Panc1 (cell line): ENCODE measurements around the gene RRAGC. TPM values are rescaled to one million over a fixed set of nuclear protein-coding genes. Genes with fewer than 3 reads are reported as not detected.

ENCODE experiments used
- ATAC-seq: fragments of 200-7000 bp; cut with Tn5 transposase; 2 replicates; pipeline ENCODE4 v1.9.1; 2020; ENCODE audit warnings: mild to moderate bottlenecking, moderate library complexity
- Bru-seq: library from RNA; stranded (reverse); fragments of 400-500 nt; gene quantifications from one replicate; lab custom pipeline; 2021; lab: Mats Ljungman, UMichigan
- BruChase-seq, 2 experiments: library from RNA; stranded (reverse); fragments of 400-500 nt; gene quantifications; one replicate each; lab custom pipeline; 2021; lab: Mats Ljungman, UMichigan
- BruUV-seq: library from RNA; stranded (reverse); fragments of 400-500 nt; replicated peaks from 2 replicates; lab custom pipeline; 2021; lab: Mats Ljungman, UMichigan
- CTCF ChIA-PET: fragments of 300-600 bp; sonication (Branson Sonifier 250); formaldehyde crosslinking; loops from one replicate; lab custom pipeline; 2022; ENCODE audit warnings: antibody characterized with exemption; lab: Charles Lee
- POLR2A ChIA-PET: fragments of 300-600 bp; sonication (Branson Sonifier 250); formaldehyde crosslinking; loops from one replicate; lab custom pipeline; 2022; ENCODE audit warnings: antibody characterized with exemption; lab: Charles Lee
- DNase-seq: peaks from one replicate; pipeline ENCODE4 v3.0.0-alpha.2; 2010; ENCODE audit warnings: low read depth, low spot score
- H3K27ac ChIP-seq: 2 replicates; pipeline ENCODE4 v1.5.1; 2011; ENCODE audit warnings: mild to moderate bottlenecking, low read length, inconsistent platforms
- H3K27me3 ChIP-seq: fragments of 200-500 bp; sonication (Bioruptor generic); 2 replicates; pipeline ENCODE4 v1.6.0; 2014; ENCODE audit warnings: low read length, inconsistent platforms; ENCODE audit not compliant: control insufficient read depth, insufficient read depth
- H3K36me3 ChIP-seq: fragments of 200-500 bp; sonication (Bioruptor generic); 2 replicates; pipeline ENCODE4 v1.5.1; 2014; ENCODE audit warnings: inconsistent platforms, mild to moderate bottlenecking, low read length, moderate library complexity; ENCODE audit not compliant: control insufficient read depth, insufficient read depth
- H3K4me1 ChIP-seq: 2 replicates; pipeline ENCODE4 v1.5.1; 2011; ENCODE audit warnings: inconsistent platforms, mild to moderate bottlenecking, low read length, moderate library complexity; ENCODE audit not compliant: control insufficient read depth, insufficient read depth
- H3K4me3 ChIP-seq, 2 experiments: 2 replicates each; pipeline ENCODE4 v1.5.1; 2011 to 2012; ENCODE audit warnings: low read depth in 2 of 2, low read length in 2 of 2, mild to moderate bottlenecking in 2 of 2, inconsistent platforms in 1 of 2, moderate library complexity in 1 of 2
- H3K9me3 ChIP-seq: fragments of 200-500 bp; sonication (Bioruptor generic); 2 replicates; pipeline ENCODE4 v1.5.1; 2014; ENCODE audit warnings: low read depth, mild to moderate bottlenecking, inconsistent platforms, low read length, moderate library complexity; ENCODE audit not compliant: control insufficient read depth, insufficient read depth
- POLR2AphosphoS5 ChIP-seq: IDR thresholded peaks from 2 replicates; pipeline ENCODE4 v1.6.1; 2012; ENCODE audit warnings: mild to moderate bottlenecking, low read depth, low read length, moderate library complexity
- SIN3A ChIP-seq: IDR thresholded peaks from 2 replicates; pipeline ENCODE4 v1.6.1; 2012; ENCODE audit warnings: low read depth, mild to moderate bottlenecking, low read length, moderate library complexity, borderline replicate concordance; ENCODE audit not compliant: insufficient read depth
- TCF7L2 ChIP-seq: IDR thresholded peaks from 2 replicates; pipeline ENCODE4 v1.6.1; 2011; ENCODE audit warnings: mild to moderate bottlenecking, low read depth, low read length, inconsistent platforms
- in situ Hi-C: cut with HindIII; loops from 2 replicates; pipeline ENCODE4 v1.10.0; 2016; ENCODE audit warnings: low sequenced_read_pairs, low pct_unique_long_range_greater_than_20kb
- intact Hi-C: fragments of 100-400 bp; cut with micrococcal nuclease; formaldehyde crosslinking; loops from one replicate; pipeline ENCODE4 v1.10.0; 2022; ENCODE audit not compliant: unreplicated experiment
- long read RNA-seq: library from polyadenylated mRNA; unstranded; transcript quantifications from one replicate; pipeline ENCODE4 v2.0.0, GENCODE V29; 2021; ENCODE audit not compliant: unreplicated experiment
- polyA plus RNA-seq: library from polyadenylated mRNA; unstranded; fragments of >200 nt; gene quantifications from one replicate; pipeline ENCODE4 v1.2.1, GENCODE V29; 2012; ENCODE audit warnings: missing spikeins; ENCODE audit not compliant: insufficient read length
- total RNA-seq: library from RNA; stranded (reverse); gene quantifications from one replicate; pipeline ENCODE4 v1.2.1, GENCODE V29; 2021; ENCODE audit not compliant: unreplicated experiment
- TF ChIP-seq, protein P1 (sequence below): fragments of 450-650 bp; IDR thresholded peaks from 2 replicates; pipeline ENCODE4 v1.5.1; 2017; ENCODE audit warnings: mild to moderate bottlenecking
- TF ChIP-seq, protein P2 (sequence below), 2 experiments: IDR thresholded peaks; 2 replicates each; pipeline ENCODE4 v1.6.1; 2011 to 2012; ENCODE audit warnings: low read depth in 2 of 2, control low read depth in 1 of 2, low read length in 1 of 2, mild to moderate bottlenecking in 1 of 2, moderate library complexity in 1 of 2; ENCODE audit not compliant: insufficient read depth in 1 of 2

Gene RRAGC, protein sequence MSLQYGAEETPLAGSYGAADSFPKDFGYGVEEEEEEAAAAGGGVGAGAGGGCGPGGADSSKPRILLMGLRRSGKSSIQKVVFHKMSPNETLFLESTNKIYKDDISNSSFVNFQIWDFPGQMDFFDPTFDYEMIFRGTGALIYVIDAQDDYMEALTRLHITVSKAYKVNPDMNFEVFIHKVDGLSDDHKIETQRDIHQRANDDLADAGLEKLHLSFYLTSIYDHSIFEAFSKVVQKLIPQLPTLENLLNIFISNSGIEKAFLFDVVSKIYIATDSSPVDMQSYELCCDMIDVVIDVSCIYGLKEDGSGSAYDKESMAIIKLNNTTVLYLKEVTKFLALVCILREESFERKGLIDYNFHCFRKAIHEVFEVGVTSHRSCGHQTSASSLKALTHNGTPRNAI
- total RNA-seq: 44.3 TPM
- 32.0 TPM for polyA plus RNA-seq
- percentile 79 among the genes with signal in this experiment for Bru-seq, nascent RNA
- BruChase-seq, experiment 1, labeled RNA remaining after a 2-hour chase: percentile 99 among the genes with signal in this experiment
- BruChase-seq, experiment 2, labeled RNA remaining after a 6-hour chase: percentile 99 among the genes with signal in this experiment
- long read RNA-seq, transcript RRAGC-201 (7 exons, 2,732 nt): major isoform, 54 of 73 reads
- long read RNA-seq, partial matches to known transcripts: 7 of 73 reads
- long read RNA-seq, other reads (novel, unspliced or antisense): 11 of 73 reads

GRCh38 chr1:38859561-38860453 is at the start of gene RRAGC:
Gene RRAGC (minus strand): TSS chr1:38859772. CDS start chr1:38859646, 126 bp downstream.
- BruUV-seq: no TSS peak
- in situ Hi-C loops: no loop called here

DNA sequence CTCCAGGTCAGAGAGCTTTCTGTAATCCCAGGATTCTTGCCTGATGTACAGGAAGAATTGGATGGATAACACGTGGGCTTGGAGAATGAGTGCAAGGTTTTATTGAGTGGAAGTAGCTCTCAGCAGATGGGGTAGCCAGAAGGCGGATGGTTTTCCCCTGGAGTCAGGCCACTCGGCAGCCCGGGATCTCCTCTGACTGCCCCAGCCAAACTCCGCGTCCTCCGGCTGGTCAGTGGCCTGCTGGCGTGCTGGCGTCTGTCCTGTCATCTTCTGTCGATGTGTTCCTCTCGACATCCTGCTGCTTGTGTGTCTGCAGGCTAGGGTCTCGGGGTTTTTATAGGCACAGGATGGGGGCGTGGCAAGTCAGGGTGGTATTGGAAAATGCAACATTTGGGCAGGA is 49.2 kb upstream of the RRAGC start:
- no TSS peak for BruUV-seq
- Histone ChIP-seq H3K27ac (no peak overlapping the region), H3K27me3 (no peaks in the 10 kb centered on the region), H3K36me3 (no peaks in the 10 kb centered on the region), H3K4me1 (no peaks in the 10 kb centered on the region), H3K4me3 (no peak overlapping the region), H3K9me3 (no peaks in the 10 kb centered on the region)
- DNase-seq (no peak), ATAC-seq (no peak)
- intact Hi-C loops: no loop called here
- CTCF ChIA-PET: no interaction called here
- no peak for TF ChIP-seq TCF7L2
- TF ChIP-seq POLR2AphosphoS5: no peak
- TF ChIP-seq SIN3A: no peak
- TF ChIP-seq, protein P1, sequence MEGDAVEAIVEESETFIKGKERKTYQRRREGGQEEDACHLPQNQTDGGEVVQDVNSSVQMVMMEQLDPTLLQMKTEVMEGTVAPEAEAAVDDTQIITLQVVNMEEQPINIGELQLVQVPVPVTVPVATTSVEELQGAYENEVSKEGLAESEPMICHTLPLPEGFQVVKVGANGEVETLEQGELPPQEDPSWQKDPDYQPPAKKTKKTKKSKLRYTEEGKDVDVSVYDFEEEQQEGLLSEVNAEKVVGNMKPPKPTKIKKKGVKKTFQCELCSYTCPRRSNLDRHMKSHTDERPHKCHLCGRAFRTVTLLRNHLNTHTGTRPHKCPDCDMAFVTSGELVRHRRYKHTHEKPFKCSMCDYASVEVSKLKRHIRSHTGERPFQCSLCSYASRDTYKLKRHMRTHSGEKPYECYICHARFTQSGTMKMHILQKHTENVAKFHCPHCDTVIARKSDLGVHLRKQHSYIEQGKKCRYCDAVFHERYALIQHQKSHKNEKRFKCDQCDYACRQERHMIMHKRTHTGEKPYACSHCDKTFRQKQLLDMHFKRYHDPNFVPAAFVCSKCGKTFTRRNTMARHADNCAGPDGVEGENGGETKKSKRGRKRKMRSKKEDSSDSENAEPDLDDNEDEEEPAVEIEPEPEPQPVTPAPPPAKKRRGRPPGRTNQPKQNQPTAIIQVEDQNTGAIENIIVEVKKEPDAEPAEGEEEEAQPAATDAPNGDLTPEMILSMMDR: no peak
- TF ChIP-seq, protein P2, sequence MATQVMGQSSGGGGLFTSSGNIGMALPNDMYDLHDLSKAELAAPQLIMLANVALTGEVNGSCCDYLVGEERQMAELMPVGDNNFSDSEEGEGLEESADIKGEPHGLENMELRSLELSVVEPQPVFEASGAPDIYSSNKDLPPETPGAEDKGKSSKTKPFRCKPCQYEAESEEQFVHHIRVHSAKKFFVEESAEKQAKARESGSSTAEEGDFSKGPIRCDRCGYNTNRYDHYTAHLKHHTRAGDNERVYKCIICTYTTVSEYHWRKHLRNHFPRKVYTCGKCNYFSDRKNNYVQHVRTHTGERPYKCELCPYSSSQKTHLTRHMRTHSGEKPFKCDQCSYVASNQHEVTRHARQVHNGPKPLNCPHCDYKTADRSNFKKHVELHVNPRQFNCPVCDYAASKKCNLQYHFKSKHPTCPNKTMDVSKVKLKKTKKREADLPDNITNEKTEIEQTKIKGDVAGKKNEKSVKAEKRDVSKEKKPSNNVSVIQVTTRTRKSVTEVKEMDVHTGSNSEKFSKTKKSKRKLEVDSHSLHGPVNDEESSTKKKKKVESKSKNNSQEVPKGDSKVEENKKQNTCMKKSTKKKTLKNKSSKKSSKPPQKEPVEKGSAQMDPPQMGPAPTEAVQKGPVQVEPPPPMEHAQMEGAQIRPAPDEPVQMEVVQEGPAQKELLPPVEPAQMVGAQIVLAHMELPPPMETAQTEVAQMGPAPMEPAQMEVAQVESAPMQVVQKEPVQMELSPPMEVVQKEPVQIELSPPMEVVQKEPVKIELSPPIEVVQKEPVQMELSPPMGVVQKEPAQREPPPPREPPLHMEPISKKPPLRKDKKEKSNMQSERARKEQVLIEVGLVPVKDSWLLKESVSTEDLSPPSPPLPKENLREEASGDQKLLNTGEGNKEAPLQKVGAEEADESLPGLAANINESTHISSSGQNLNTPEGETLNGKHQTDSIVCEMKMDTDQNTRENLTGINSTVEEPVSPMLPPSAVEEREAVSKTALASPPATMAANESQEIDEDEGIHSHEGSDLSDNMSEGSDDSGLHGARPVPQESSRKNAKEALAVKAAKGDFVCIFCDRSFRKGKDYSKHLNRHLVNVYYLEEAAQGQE (IDR thresholded peaks at IDR 0.05; ENCODE audit: insufficient read depth in 1 of 2, low read depth in 2 of 2, low read length in 1 of 2): no peak
- POLR2A ChIA-PET: no interaction called here
- in situ Hi-C loops: no loop called here

More at GRCh38 chr1:38859561-38860453, at the start of gene RRAGC:
- ATAC-seq (peak; percentile 98), DNase-seq (peak; percentile 83)
- Histone ChIP-seq H3K27ac (peak within 1 kb of the TSS; percentile 89), H3K27me3 (no peaks in the 10 kb centered on the region), H3K4me1 (peaks cover 10% of the 10 kb centered on the region), H3K4me3 (peak within 1 kb of the TSS; percentile 84 to 100), H3K36me3 (peaks cover 29% of the 10 kb centered on the region), H3K9me3 (no peaks in the 10 kb centered on the region)
- ChIA-PET POLR2A (no interaction called here), CTCF (interaction anchor here (0.5 to 0.6 kb wide), 2 partner anchors 36 to 92 kb away, joined by 3 to 8 read pairs; no protein-coding TSS in a partner anchor)
- TF ChIP-seq SIN3A (peak; percentile 91; the same call in 1 of the 2 replicates), POLR2AphosphoS5 (peak; percentile 20; the same call in 1 of the 2 replicates)
- TF ChIP-seq, protein P2 (IDR thresholded peaks at IDR 0.05; ENCODE audit: insufficient read depth in 1 of 2, low read depth in 2 of 2, low read length in 1 of 2): no peak
- intact Hi-C loops: no loop called here
